ENCODE results near the gene ACAN.

DNA sequence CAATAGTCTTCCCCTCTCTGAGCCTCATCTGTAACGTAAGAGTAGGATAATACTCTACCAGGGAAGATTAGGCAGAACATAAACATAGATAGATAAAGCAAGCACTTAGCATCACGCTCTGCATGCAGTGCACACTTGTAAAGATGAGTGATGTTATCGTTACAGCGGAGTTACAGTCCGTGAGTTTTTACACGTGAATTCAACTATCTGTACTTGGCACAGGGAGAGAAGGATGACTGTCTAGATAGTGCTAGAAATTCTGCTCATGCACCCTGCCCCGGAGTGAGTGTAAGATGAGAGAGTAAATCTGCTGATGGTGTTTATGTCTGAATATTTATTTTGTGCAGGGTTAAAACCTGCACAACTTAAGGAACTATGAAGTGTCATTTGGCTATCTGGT is 56.3 kb downstream of the ACAN start:
- TF ChIP-seq, protein P1, sequence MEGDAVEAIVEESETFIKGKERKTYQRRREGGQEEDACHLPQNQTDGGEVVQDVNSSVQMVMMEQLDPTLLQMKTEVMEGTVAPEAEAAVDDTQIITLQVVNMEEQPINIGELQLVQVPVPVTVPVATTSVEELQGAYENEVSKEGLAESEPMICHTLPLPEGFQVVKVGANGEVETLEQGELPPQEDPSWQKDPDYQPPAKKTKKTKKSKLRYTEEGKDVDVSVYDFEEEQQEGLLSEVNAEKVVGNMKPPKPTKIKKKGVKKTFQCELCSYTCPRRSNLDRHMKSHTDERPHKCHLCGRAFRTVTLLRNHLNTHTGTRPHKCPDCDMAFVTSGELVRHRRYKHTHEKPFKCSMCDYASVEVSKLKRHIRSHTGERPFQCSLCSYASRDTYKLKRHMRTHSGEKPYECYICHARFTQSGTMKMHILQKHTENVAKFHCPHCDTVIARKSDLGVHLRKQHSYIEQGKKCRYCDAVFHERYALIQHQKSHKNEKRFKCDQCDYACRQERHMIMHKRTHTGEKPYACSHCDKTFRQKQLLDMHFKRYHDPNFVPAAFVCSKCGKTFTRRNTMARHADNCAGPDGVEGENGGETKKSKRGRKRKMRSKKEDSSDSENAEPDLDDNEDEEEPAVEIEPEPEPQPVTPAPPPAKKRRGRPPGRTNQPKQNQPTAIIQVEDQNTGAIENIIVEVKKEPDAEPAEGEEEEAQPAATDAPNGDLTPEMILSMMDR (IDR thresholded peaks at IDR 0.05; ENCODE audit: insufficient read depth, low read length) = no peak
- no peak for TF ChIP-seq GABPA (IDR thresholded peaks at IDR 0.05; ENCODE audit: low read depth)
- no peak for TF ChIP-seq POLR2AphosphoS5 (IDR thresholded peaks at IDR 0.05; ENCODE audit: low read depth)
- TF ChIP-seq, protein P2, sequence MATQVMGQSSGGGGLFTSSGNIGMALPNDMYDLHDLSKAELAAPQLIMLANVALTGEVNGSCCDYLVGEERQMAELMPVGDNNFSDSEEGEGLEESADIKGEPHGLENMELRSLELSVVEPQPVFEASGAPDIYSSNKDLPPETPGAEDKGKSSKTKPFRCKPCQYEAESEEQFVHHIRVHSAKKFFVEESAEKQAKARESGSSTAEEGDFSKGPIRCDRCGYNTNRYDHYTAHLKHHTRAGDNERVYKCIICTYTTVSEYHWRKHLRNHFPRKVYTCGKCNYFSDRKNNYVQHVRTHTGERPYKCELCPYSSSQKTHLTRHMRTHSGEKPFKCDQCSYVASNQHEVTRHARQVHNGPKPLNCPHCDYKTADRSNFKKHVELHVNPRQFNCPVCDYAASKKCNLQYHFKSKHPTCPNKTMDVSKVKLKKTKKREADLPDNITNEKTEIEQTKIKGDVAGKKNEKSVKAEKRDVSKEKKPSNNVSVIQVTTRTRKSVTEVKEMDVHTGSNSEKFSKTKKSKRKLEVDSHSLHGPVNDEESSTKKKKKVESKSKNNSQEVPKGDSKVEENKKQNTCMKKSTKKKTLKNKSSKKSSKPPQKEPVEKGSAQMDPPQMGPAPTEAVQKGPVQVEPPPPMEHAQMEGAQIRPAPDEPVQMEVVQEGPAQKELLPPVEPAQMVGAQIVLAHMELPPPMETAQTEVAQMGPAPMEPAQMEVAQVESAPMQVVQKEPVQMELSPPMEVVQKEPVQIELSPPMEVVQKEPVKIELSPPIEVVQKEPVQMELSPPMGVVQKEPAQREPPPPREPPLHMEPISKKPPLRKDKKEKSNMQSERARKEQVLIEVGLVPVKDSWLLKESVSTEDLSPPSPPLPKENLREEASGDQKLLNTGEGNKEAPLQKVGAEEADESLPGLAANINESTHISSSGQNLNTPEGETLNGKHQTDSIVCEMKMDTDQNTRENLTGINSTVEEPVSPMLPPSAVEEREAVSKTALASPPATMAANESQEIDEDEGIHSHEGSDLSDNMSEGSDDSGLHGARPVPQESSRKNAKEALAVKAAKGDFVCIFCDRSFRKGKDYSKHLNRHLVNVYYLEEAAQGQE (IDR thresholded peaks at IDR 0.05; ENCODE audit: insufficient replicate concordance, low read depth) = no peak
- no peak for TF ChIP-seq SPI1 (IDR thresholded peaks at IDR 0.05; ENCODE audit: borderline replicate concordance, low read depth)
